LNCAP (cell line): ENCODE results near the gene CYP2C8.

Source experiments
- TF ChIP-seq, protein P1 (sequence below): fragments of 450-650 bp; IDR thresholded peaks from 2 replicates; pipeline ENCODE4 v1.5.1; 2017; ENCODE audit warnings: mild to moderate bottlenecking

The CYP2C8 gene

DNA sequence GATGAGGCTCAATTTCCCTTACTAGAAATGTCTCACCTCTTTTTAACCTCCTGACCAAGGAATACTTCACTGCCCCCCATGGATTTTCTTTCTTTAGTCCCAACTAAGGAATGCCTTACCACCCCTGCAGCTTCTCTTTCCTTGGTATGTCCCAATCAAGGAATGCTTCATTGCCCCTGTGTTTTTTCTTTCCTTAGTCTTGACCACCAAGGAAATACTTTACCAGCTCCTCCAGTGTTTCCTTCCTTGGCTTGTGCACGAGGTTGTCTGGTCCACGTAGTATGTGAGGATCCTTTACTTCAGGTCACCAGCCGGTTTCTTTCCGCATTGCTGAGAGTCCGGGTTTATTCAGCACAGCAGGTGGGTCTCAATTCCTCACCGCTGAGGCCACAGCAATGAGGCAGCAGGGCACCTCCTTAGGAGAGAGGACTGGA is 71.5 kb downstream of the CYP2C8 start:
- TF ChIP-seq, protein P1, sequence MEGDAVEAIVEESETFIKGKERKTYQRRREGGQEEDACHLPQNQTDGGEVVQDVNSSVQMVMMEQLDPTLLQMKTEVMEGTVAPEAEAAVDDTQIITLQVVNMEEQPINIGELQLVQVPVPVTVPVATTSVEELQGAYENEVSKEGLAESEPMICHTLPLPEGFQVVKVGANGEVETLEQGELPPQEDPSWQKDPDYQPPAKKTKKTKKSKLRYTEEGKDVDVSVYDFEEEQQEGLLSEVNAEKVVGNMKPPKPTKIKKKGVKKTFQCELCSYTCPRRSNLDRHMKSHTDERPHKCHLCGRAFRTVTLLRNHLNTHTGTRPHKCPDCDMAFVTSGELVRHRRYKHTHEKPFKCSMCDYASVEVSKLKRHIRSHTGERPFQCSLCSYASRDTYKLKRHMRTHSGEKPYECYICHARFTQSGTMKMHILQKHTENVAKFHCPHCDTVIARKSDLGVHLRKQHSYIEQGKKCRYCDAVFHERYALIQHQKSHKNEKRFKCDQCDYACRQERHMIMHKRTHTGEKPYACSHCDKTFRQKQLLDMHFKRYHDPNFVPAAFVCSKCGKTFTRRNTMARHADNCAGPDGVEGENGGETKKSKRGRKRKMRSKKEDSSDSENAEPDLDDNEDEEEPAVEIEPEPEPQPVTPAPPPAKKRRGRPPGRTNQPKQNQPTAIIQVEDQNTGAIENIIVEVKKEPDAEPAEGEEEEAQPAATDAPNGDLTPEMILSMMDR: no peak

DNA sequence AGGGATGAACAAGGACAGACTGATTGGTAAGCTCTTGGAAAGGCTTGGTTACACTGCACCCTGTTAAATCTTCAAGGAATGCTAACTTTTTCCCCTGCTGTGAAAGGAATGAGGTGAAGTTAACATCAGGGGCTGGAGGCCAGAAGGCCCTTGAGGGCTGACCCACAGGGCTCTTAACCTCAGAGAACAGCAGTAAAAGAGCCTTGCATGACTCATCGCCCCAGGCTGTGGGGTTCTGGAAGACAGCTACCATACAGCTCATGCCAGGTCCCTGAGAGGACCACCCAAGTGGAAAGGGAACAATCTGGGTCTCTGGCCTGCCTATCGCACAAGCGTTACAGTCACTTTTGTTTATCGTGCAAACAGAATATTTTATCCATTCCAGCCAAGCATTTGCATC is 76.5 kb downstream of the CYP2C8 start:
- TF ChIP-seq, protein P1: no peak

DNA sequence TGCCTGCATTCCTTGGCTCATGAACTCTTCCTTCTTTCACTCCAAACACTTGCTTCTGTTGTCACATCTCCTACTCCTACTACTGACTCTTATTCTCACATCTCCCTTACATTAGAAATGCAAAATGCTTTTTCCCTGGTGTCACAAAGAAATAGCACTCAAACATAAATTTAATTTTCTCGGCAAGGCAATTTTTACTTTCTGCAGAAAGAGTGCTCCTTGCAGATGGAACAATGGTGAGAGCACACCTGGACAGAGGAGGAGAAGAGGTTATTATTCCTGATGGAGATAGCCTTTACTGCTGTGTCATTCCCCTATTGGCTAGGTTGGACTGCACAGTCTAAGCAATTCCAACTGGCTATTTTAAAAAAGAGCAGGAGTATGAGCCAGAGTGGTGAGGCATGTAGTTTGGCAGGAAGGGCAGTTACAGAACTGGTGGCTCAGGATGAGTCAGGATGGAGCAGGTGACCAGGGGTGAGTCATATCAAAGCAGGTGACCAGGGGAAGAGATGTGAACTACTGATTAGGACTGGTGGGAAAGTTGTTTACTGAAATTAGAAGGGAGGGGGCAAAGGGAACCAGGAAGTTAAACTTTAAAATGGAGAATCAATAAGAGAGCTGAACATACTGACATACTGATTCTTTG is 77.9 kb downstream of the CYP2C8 start:
- TF ChIP-seq, protein P1: no peak

DNA sequence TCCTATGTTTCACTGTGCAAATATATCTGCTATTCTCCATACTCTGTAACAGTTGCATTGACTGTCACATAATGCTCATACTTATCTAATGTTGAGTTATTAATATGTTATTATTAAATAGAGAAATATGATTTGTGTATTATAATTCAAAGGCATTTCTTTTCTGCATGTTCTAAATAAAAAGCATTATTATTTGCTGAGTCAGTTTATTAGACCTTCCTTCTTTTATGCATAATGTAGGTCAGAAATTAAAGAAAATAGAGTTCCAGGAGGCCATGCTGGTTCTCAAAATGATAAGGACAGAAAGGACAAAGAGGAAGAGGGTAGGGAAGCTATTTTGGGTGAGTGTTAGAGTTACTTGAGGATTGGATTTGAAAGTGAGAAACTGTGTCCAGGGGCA is 80.1 kb downstream of the CYP2C8 start:
- TF ChIP-seq, protein P1: no peak
